ENCODE data around the gene RAB3IL1. TPM values are rescaled to one million over a fixed set of nuclear protein-coding genes. Genes with fewer than 3 reads are reported as not detected.

RAB3IL1 gene
- total and polyA plus RNA-seq, 2 of the 13 experiments (the other 11 are each of a cell fraction or from before 2014, with no cell fraction given): 1.2 to 2.0 TPM

DNA sequence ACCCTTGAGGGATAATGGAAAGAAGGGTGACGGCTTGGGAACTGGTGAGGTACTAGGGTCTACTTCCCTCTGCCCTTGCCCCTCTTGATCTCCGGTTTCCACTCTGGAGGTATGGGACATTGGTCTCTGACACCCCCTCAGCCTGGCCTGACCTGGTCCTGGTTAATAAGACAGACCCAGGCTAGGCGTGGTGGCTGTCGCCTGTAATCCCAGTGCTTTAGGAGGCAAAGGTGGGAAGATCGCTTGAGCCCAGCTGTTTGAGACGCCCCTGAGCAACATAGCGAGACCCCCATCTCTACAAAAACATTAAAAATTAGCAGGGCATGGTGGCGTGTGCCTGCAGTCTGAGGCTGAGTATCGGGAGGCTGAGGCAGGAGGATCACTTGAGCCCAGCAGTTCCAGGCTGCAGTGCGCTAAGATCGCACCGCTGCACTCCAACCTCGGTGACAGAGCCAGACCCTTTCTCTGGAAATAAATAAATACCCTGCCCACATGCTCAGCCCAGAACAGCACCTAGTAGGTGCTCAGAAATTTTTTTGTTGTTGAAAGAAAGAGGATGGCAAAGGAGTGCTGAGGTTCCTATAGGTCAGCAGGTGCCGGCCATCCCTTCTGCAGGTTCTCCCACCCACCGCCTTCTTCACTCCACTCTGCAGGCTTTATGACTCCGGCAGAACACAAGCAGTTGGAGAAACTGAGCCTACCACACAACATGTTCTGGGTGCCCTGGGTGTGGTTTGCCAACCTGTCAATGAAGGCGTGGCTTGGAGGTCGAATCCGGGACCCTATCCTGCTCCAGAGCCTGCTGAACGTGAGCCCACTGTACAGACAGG lies 39.0 kb upstream of the RAB3IL1 start:
- TF ChIP-seq ZNF337 (CRISPR knock-in tag; IDR thresholded peaks at IDR 0.05; ENCODE audit: borderline replicate concordance, low read depth): no peak
- TF ChIP-seq, protein P1, sequence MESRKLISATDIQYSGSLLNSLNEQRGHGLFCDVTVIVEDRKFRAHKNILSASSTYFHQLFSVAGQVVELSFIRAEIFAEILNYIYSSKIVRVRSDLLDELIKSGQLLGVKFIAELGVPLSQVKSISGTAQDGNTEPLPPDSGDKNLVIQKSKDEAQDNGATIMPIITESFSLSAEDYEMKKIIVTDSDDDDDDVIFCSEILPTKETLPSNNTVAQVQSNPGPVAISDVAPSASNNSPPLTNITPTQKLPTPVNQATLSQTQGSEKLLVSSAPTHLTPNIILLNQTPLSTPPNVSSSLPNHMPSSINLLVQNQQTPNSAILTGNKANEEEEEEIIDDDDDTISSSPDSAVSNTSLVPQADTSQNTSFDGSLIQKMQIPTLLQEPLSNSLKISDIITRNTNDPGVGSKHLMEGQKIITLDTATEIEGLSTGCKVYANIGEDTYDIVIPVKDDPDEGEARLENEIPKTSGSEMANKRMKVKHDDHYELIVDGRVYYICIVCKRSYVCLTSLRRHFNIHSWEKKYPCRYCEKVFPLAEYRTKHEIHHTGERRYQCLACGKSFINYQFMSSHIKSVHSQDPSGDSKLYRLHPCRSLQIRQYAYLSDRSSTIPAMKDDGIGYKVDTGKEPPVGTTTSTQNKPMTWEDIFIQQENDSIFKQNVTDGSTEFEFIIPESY (CRISPR knock-in tag; IDR thresholded peaks at IDR 0.05): peak; percentile 87
- TF ChIP-seq SOX6 (IDR thresholded peaks at IDR 0.05): no peak
- no peak for TF ChIP-seq SOX6 (CRISPR knock-in tag; IDR thresholded peaks at IDR 0.05)
- TF ChIP-seq NFE2 (CRISPR knock-in tag; IDR thresholded peaks at IDR 0.05): no peak
- TF ChIP-seq, protein P2, sequence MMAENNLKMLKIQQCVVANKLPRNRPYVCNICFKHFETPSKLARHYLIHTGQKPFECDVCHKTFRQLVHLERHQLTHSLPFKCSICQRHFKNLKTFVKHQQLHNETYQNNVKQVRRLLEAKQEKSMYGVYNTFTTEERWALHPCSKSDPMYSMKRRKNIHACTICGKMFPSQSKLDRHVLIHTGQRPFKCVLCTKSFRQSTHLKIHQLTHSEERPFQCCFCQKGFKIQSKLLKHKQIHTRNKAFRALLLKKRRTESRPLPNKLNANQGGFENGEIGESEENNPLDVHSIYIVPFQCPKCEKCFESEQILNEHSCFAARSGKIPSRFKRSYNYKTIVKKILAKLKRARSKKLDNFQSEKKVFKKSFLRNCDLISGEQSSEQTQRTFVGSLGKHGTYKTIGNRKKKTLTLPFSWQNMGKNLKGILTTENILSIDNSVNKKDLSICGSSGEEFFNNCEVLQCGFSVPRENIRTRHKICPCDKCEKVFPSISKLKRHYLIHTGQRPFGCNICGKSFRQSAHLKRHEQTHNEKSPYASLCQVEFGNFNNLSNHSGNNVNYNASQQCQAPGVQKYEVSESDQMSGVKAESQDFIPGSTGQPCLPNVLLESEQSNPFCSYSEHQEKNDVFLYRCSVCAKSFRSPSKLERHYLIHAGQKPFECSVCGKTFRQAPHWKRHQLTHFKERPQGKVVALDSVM (CRISPR knock-in tag; IDR thresholded peaks at IDR 0.05): peak; percentile 42; the same call in 1 of the 2 replicates
- TF ChIP-seq ZNF780A (CRISPR knock-in tag; IDR thresholded peaks at IDR 0.05): no peak

More for the DNA sequence above, 39.0 kb upstream of the RAB3IL1 start:
- no peaks in the 10 kb centered on the region for H3K36me3 ChIP-seq (replicated peaks in 1 of 2; ENCODE audit: control insufficient read depth in 1 of 2, insufficient read depth in 2 of 2, low read length in 2 of 2)
- no peaks in the 10 kb centered on the region for H3K9me3 ChIP-seq (ENCODE audit: low read length)
- DNase-seq (ENCODE audit: low spot score) (no peak), FAIRE-seq (no peak), ATAC-seq (no peak)
- no peak overlapping the region for H3K4me3 ChIP-seq (replicated peaks in 1 of 3; ENCODE audit: insufficient read depth in 1 of 3, low read depth in 2 of 3, low read length in 3 of 3)
- no TSS peak for BruUV-seq (replicated peaks)
- peaks cover 25% of the 10 kb centered on the region for H3K4me1 ChIP-seq (ENCODE audit: insufficient read depth, low read length)
- WGBS (ENCODE audit: low lambda C conversion rate): 87% methylated on average over 8 of the region's 20 CpGs
- ChIA-PET POLR2A (interaction anchor here (10.3 kb wide), 1 partner anchor 17 kb away, joined by 138 read pairs; no protein-coding TSS in a partner anchor), CTCF (ENCODE audit: low intra/inter-chr PET ratio, low total read pairs) (no interaction called here)
- intact Hi-C loops (cut with micrococcal nuclease; ENCODE audit: unreplicated experiment): no loop called here
- H3K79me2 ChIP-seq (ENCODE audit: insufficient read depth, low read length): no peaks in the 10 kb centered on the region
- H3K27me3 ChIP-seq (ENCODE audit: control insufficient read depth in 1 of 2, insufficient read depth in 2 of 2, low read length in 2 of 2): no peaks in the 10 kb centered on the region
- H4K20me1 ChIP-seq (ENCODE audit: insufficient read depth, low read length): no peaks in the 10 kb centered on the region
- H2AFZ ChIP-seq (ENCODE audit: low read length): no peak overlapping the region
- no peak overlapping the region for H3K4me2 ChIP-seq (ENCODE audit: low read depth, low read length)
- H3K9ac ChIP-seq (ENCODE audit: insufficient read depth, low read depth, low read length): no peak overlapping the region
- no peak overlapping the region for H3K27ac ChIP-seq (ENCODE audit: extremely low read length, insufficient read depth, low read length)
- in situ Hi-C loops (cut with HindIII; ENCODE audit: extremely low pct_ligation_motif_present, low pct_unique_long_range_greater_than_20kb): no loop called here
